ENCODE data around the gene GFRA3. TPM values are rescaled to one million over a fixed set of nuclear protein-coding genes. Genes with fewer than 3 reads are reported as not detected.

GFRA3 gene
- total and polyA plus RNA-seq, 2 donors, result 0.14 to 2.1 TPM

GRCh38 chr5:138282920-138283742 is 8.7 kb upstream of the GFRA3 start:
- Histone ChIP-seq H3K4me1 (ENCODE audit: control insufficient read depth in 2 of 2, insufficient read depth in 2 of 2, low read length in 2 of 2) (no peaks in the 10 kb centered on the region), H3K4me3 (ENCODE audit: low read length in 2 of 2) (no peak overlapping the region), H3K27ac (ENCODE audit: low read depth in 1 of 2, low read length in 1 of 2) (no peak overlapping the region), H3K9me3 (ENCODE audit: control insufficient read depth in 2 of 2, insufficient read depth in 1 of 2, low read length in 1 of 2) (no peaks in the 10 kb centered on the region), H3K27me3 (ENCODE audit: control insufficient read depth in 2 of 2, insufficient read depth in 1 of 2, low read length in 1 of 2) (no peaks in the 10 kb centered on the region), H3K36me3 (ENCODE audit: control insufficient read depth in 2 of 2, insufficient read depth in 2 of 2, low read length in 1 of 2) (peaks cover 15 to 29% of the 10 kb centered on the region in 2 donors)
- DNase-seq (ENCODE audit: low read depth in 6 of 9, low spot score in 9 of 9), result peak in 3 of 9 donors; percentile 4 to 31 (median 13)
- 82% methylated on average over 7 of the region's 7 CpGs for WGBS

DNA sequence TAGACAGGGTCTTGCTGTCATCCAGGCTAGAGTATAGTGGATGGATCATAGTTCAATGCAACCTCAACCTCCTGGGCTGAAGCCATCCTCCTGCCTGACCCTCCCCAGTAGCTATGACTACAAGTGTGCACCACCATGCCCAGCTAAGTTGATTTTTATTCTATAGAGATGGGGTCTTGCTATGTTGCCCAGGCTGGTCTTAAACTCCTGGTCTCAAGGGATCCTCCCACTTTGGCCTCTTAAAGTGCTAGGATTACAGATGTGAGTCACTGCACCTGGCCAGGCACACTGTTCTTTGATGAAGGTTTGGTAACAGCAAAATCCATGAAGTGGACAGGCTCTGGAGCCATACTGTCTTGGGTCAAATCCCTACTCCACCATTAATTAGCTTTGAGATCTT is 6.5 kb upstream of the GFRA3 start:
- Histone ChIP-seq H3K36me3 (ENCODE audit: control insufficient read depth in 2 of 2, insufficient read depth in 2 of 2, low read length in 1 of 2) (peaks cover 10 to 18% of the 10 kb centered on the region in 2 donors), H3K27me3 (ENCODE audit: control insufficient read depth in 2 of 2, insufficient read depth in 1 of 2, low read length in 1 of 2) (no peaks in the 10 kb centered on the region), H3K9me3 (ENCODE audit: control insufficient read depth in 2 of 2, insufficient read depth in 1 of 2, low read length in 1 of 2) (no peaks in the 10 kb centered on the region), H3K4me1 (ENCODE audit: control insufficient read depth in 2 of 2, insufficient read depth in 2 of 2, low read length in 2 of 2) (no peaks in the 10 kb centered on the region), H3K4me3 (ENCODE audit: low read length in 2 of 2) (no peak overlapping the region), H3K27ac (ENCODE audit: low read depth in 1 of 2, low read length in 1 of 2) (no peak overlapping the region)
- DNase-seq (ENCODE audit: low read depth in 6 of 9, low spot score in 9 of 9), result no peak

DNA sequence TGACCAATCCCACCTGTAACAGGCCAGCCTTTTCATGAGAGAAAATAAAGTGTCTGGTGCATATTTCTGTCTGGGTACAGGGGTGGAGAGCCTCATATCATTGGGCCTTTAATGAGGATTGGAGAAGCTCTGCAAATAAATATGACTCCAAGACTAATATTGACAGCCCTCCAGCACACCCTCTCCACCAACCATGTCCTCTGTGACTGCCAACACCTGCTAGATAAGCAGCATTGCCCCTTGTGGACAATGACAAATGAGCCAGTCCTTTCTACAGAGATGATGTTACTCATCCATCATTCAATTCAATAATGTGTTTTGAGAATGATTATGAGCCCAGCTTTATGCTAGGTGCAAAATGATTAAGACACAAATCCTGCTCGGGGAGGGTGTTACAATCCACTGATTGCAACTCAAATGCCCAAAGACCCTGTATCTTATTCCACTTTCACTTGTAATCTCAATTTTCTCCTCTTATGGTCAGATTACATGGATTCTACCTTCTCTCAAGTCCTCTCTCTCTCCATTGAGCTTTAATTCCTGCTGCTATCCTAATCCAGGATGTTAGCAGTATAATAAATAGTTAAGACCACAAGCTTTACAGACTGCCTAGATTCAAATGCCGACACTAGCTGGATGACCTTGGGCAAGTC is 2.1 kb upstream of the GFRA3 start:
- Histone ChIP-seq H3K9me3 (ENCODE audit: control insufficient read depth in 2 of 2, insufficient read depth in 1 of 2, low read length in 1 of 2) (no peaks in the 10 kb centered on the region), H3K27me3 (ENCODE audit: control insufficient read depth in 2 of 2, insufficient read depth in 1 of 2, low read length in 1 of 2) (peaks cover 6 to 22% of the 10 kb centered on the region in 2 donors), H3K4me1 (ENCODE audit: control insufficient read depth in 2 of 2, insufficient read depth in 2 of 2, low read length in 2 of 2) (peaks cover 2 to 9% of the 10 kb centered on the region in 2 donors), H3K36me3 (ENCODE audit: control insufficient read depth in 2 of 2, insufficient read depth in 2 of 2, low read length in 1 of 2) (no peaks in the 10 kb centered on the region), H3K4me3 (ENCODE audit: low read length in 2 of 2) (no peak overlapping the region), H3K27ac (ENCODE audit: low read depth in 1 of 2, low read length in 1 of 2) (no peak overlapping the region)
- 96% methylated on average over 2 of the region's 2 CpGs for WGBS
- no peak for DNase-seq (ENCODE audit: low read depth in 6 of 9, low spot score in 9 of 9)

DNA sequence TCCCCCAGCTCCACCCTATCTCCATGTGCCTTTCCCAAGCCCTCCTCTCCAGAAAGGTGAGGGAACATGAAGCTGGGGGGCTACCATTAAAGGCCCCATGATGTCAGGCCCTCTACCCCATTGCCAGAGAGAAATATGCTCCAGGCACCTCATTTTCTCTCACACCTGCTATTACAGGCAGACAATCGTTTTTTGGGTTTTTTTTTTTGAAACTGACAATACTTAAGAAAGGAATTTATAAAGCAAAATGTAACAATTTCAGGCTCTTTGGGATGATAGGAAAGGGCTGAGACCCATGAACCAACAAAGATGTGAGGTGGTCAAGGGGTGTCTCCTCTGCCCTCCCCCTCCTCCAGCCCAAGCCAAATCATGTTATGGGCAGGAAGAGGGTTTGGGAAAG is 1.5 kb upstream of the GFRA3 start:
- Histone ChIP-seq H3K27me3 (ENCODE audit: control insufficient read depth in 2 of 2, insufficient read depth in 1 of 2, low read length in 1 of 2) (peaks cover 6 to 22% of the 10 kb centered on the region in 2 donors), H3K9me3 (ENCODE audit: control insufficient read depth in 2 of 2, insufficient read depth in 1 of 2, low read length in 1 of 2) (no peaks in the 10 kb centered on the region), H3K27ac (ENCODE audit: low read depth in 1 of 2, low read length in 1 of 2) (no peak overlapping the region), H3K36me3 (ENCODE audit: control insufficient read depth in 2 of 2, insufficient read depth in 2 of 2, low read length in 1 of 2) (no peaks in the 10 kb centered on the region), H3K4me3 (ENCODE audit: low read length in 2 of 2) (no peak overlapping the region), H3K4me1 (ENCODE audit: control insufficient read depth in 2 of 2, insufficient read depth in 2 of 2, low read length in 2 of 2) (peaks cover 2 to 9% of the 10 kb centered on the region in 2 donors)
- DNase-seq (ENCODE audit: low read depth in 6 of 9, low spot score in 9 of 9), result no peak
- 77% methylated on average over 1 of the region's 1 CpG for WGBS

DNA sequence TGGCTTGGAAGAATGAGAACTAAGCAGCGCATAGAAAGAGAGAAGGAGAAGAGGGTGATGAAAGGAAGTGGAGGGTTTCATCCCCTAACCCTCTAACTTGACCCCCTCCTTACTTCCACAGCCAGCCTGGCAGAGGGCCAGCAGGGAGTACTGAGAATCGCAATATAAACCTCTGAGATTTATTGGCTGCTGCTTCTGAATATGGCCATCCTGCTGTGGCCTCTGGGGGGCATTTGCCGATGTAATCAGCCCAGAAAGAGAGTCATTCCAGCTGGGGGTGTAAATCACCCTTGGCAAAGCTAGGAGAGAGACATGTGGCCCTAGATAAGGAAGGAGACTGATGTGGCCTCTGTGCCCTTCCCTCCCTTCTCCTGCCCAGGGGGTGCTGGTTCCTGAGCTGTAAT is 960 bp upstream of the GFRA3 start:
- Histone ChIP-seq H3K27me3 (ENCODE audit: control insufficient read depth in 2 of 2, insufficient read depth in 1 of 2, low read length in 1 of 2) (peaks cover 6 to 22% of the 10 kb centered on the region in 2 donors), H3K4me3 (ENCODE audit: low read length in 2 of 2) (no peak overlapping the region), H3K36me3 (ENCODE audit: control insufficient read depth in 2 of 2, insufficient read depth in 2 of 2, low read length in 1 of 2) (no peaks in the 10 kb centered on the region), H3K4me1 (ENCODE audit: control insufficient read depth in 2 of 2, insufficient read depth in 2 of 2, low read length in 2 of 2) (peaks cover 2 to 9% of the 10 kb centered on the region in 2 donors), H3K27ac (ENCODE audit: low read depth in 1 of 2, low read length in 1 of 2) (no peak overlapping the region), H3K9me3 (ENCODE audit: control insufficient read depth in 2 of 2, insufficient read depth in 1 of 2, low read length in 1 of 2) (no peaks in the 10 kb centered on the region)
- no peak for DNase-seq (ENCODE audit: low read depth in 6 of 9, low spot score in 9 of 9)
- 61% methylated on average over 3 of the region's 3 CpGs for WGBS

GRCh38 chr5:138273834-138274188 is 610 bp downstream of the GFRA3 start:
- peaks cover 6 to 22% of the 10 kb centered on the region in 2 donors for H3K27me3 ChIP-seq (ENCODE audit: control insufficient read depth in 2 of 2, insufficient read depth in 1 of 2, low read length in 1 of 2)
- H3K9me3 ChIP-seq (ENCODE audit: control insufficient read depth in 2 of 2, insufficient read depth in 1 of 2, low read length in 1 of 2), result no peaks in the 10 kb centered on the region
- H3K36me3 ChIP-seq (ENCODE audit: control insufficient read depth in 2 of 2, insufficient read depth in 2 of 2, low read length in 1 of 2), result no peaks in the 10 kb centered on the region
- H3K4me3 ChIP-seq (ENCODE audit: low read length in 2 of 2), result peak overlapping the region; percentile 18 to 62
- peaks cover 2 to 9% of the 10 kb centered on the region in 2 donors for H3K4me1 ChIP-seq (ENCODE audit: control insufficient read depth in 2 of 2, insufficient read depth in 2 of 2, low read length in 2 of 2)
- no peak for DNase-seq (ENCODE audit: low read depth in 6 of 9, low spot score in 9 of 9)
- no peak overlapping the region for H3K27ac ChIP-seq (ENCODE audit: low read depth in 1 of 2, low read length in 1 of 2)
- WGBS, result 83% methylated on average over 6 of the region's 6 CpGs

DNA sequence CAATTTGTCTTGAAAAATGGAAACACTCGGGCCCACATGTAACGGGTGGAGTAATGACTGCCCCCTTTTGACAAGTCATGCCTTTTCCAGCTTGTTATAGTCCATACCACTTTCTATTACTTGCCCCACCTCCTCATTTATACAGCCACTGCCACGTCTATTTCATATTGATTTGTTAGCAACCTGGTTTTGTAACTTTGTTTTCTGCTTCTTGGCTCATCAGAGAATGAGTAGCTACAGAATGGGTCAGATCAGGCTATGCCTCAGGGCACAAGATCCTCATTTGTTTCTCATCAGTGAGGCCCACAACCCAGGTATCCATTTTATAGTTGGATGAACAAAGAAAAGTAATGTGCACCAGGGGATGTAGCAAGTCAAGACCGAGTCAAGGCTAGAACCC is 1.7 kb downstream of the GFRA3 start:
- H3K4me3 ChIP-seq (ENCODE audit: low read length in 2 of 2), result no peak overlapping the region
- peaks cover 2 to 9% of the 10 kb centered on the region in 2 donors for H3K4me1 ChIP-seq (ENCODE audit: control insufficient read depth in 2 of 2, insufficient read depth in 2 of 2, low read length in 2 of 2)
- H3K36me3 ChIP-seq (ENCODE audit: control insufficient read depth in 2 of 2, insufficient read depth in 2 of 2, low read length in 1 of 2), result no peaks in the 10 kb centered on the region
- DNase-seq (ENCODE audit: low read depth in 6 of 9, low spot score in 9 of 9), result no peak
- H3K27me3 ChIP-seq (ENCODE audit: control insufficient read depth in 2 of 2, insufficient read depth in 1 of 2, low read length in 1 of 2), result peaks cover 6 to 22% of the 10 kb centered on the region in 2 donors
- 97% methylated on average over 4 of the region's 4 CpGs for WGBS
- H3K9me3 ChIP-seq (ENCODE audit: control insufficient read depth in 2 of 2, insufficient read depth in 1 of 2, low read length in 1 of 2), result no peaks in the 10 kb centered on the region
- no peak overlapping the region for H3K27ac ChIP-seq (ENCODE audit: low read depth in 1 of 2, low read length in 1 of 2)

- Histone ChIP-seq H3K4me1 (ENCODE audit: control insufficient read depth in 2 of 2, insufficient read depth in 2 of 2, low read length in 2 of 2) (peaks cover 2 to 9% of the 10 kb centered on the region in 2 donors), H3K36me3 (ENCODE audit: control insufficient read depth in 2 of 2, insufficient read depth in 2 of 2, low read length in 1 of 2) (no peaks in the 10 kb centered on the region), H3K27ac (ENCODE audit: low read depth in 1 of 2, low read length in 1 of 2) (no peak overlapping the region), H3K27me3 (ENCODE audit: control insufficient read depth in 2 of 2, insufficient read depth in 1 of 2, low read length in 1 of 2) (peaks cover 6 to 22% of the 10 kb centered on the region in 2 donors), H3K4me3 (ENCODE audit: low read length in 2 of 2) (no peak overlapping the region), H3K9me3 (ENCODE audit: control insufficient read depth in 2 of 2, insufficient read depth in 1 of 2, low read length in 1 of 2) (no peaks in the 10 kb centered on the region)
- 90% methylated on average over 5 of the region's 5 CpGs for WGBS
- DNase-seq (ENCODE audit: low read depth in 6 of 9, low spot score in 9 of 9), result no peak
These were observed 3.1 kb downstream of the GFRA3 start for GRCh38 chr5:138271281-138271680.

DNA sequence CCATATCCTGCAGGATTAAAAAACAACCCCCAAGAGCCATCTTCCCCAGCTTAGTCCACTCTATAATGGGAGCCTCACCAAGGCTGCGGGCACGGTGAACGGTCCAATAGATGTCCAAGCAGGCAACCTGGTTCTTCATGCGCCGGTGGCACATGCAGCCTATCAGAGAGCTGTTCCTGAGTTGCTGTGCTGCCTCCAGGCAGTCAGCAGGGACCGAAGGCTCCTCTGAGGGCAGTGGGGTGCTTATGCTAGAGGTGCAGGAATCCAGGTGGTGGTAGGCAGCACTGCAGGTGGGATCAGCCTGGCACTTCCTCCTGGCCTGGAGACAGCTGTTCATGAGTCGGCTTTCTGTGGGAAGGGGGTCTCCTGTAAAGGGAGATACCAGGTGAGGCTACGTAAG is 10.2 kb downstream of the GFRA3 start:
- DNase-seq (ENCODE audit: low read depth in 6 of 9, low spot score in 9 of 9), result no peak
- no peak overlapping the region for H3K4me3 ChIP-seq (ENCODE audit: low read length in 2 of 2)
- H3K36me3 ChIP-seq (ENCODE audit: control insufficient read depth in 2 of 2, insufficient read depth in 2 of 2, low read length in 1 of 2), result no peaks in the 10 kb centered on the region
- H3K27ac ChIP-seq (ENCODE audit: low read depth in 1 of 2, low read length in 1 of 2), result no peak overlapping the region
- no peaks in the 10 kb centered on the region for H3K9me3 ChIP-seq (ENCODE audit: control insufficient read depth in 2 of 2, insufficient read depth in 1 of 2, low read length in 1 of 2)
- H3K4me1 ChIP-seq (ENCODE audit: control insufficient read depth in 2 of 2, insufficient read depth in 2 of 2, low read length in 2 of 2), result no peaks in the 10 kb centered on the region
- WGBS, result 94% methylated on average over 8 of the region's 8 CpGs
- no peaks in the 10 kb centered on the region for H3K27me3 ChIP-seq (ENCODE audit: control insufficient read depth in 2 of 2, insufficient read depth in 1 of 2, low read length in 1 of 2)
